IPS-18c (cell line): Measurements from ENCODE around the gene LIN7A.
A peak's percentile ranks its signal among the peaks of the same experiment; 100 is the strongest.

Experiments
- H3K4me3 ChIP-seq: 2 replicates; pipeline ENCODE4 v1.7.0; 2013; ENCODE audit warnings: low read depth, mild to moderate bottlenecking, low read length, moderate library complexity; ENCODE audit not compliant: insufficient read depth
- H3K9me3 ChIP-seq: one replicate; pipeline ENCODE4 v1.6.1; 2013; ENCODE audit warnings: mild to moderate bottlenecking, low read length, moderate library complexity; ENCODE audit not compliant: control insufficient read depth, insufficient read depth

The LIN7A gene

GRCh38 chr12:80937391-80938238 is at the start of gene LIN7A:
TSS of gene LIN7A (minus strand) at chr12:80937934. CDS start at chr12:80937722, 212 bp downstream.
- Histone ChIP-seq H3K9me3 (no peaks in the 10 kb centered on the region), H3K4me3 (peak within 1 kb of the TSS; percentile 82)

- no peaks in the 10 kb centered on the region for H3K9me3 ChIP-seq
- H3K4me3 ChIP-seq, result no peak overlapping the region
Observed at GRCh38 chr12:80986224-80986623, 48.5 kb upstream of the LIN7A start.

GRCh38 chr12:80979816-80980215 is 42.1 kb upstream of the LIN7A start:
- no peak overlapping the region for H3K4me3 ChIP-seq
- H3K9me3 ChIP-seq, result no peaks in the 10 kb centered on the region

GRCh38 chr12:80979251-80979650 is 41.5 kb upstream of the LIN7A start:
- H3K4me3 ChIP-seq, result no peak overlapping the region
- no peaks in the 10 kb centered on the region for H3K9me3 ChIP-seq

- Histone ChIP-seq H3K9me3 (no peaks in the 10 kb centered on the region), H3K4me3 (no peak overlapping the region)
Observed at GRCh38 chr12:80977346-80977745, 39.6 kb upstream of the LIN7A start.

GRCh38 chr12:80968326-80968725 is 30.6 kb upstream of the LIN7A start:
- no peaks in the 10 kb centered on the region for H3K9me3 ChIP-seq
- H3K4me3 ChIP-seq, result no peak overlapping the region

- no peak overlapping the region for H3K4me3 ChIP-seq
- H3K9me3 ChIP-seq, result no peaks in the 10 kb centered on the region
Observed at GRCh38 chr12:80967565-80967964, 29.8 kb upstream of the LIN7A start.

GRCh38 chr12:80966001-80966400 is 28.3 kb upstream of the LIN7A start:
- Histone ChIP-seq H3K4me3 (no peak overlapping the region), H3K9me3 (no peaks in the 10 kb centered on the region)

GRCh38 chr12:80958162-80958561 is 20.4 kb upstream of the LIN7A start:
- peaks cover 2% of the 10 kb centered on the region for H3K9me3 ChIP-seq
- no peak overlapping the region for H3K4me3 ChIP-seq

- Histone ChIP-seq H3K9me3 (peaks cover 2% of the 10 kb centered on the region), H3K4me3 (no peak overlapping the region)
Observed at GRCh38 chr12:80954857-80955520, 17.3 kb upstream of the LIN7A start.

- Histone ChIP-seq H3K4me3 (no peak overlapping the region), H3K9me3 (no peaks in the 10 kb centered on the region)
Observed at GRCh38 chr12:80952443-80952842, 14.7 kb upstream of the LIN7A start.

GRCh38 chr12:80946591-80946990 is 8.9 kb upstream of the LIN7A start:
- no peak overlapping the region for H3K4me3 ChIP-seq
- H3K9me3 ChIP-seq, result no peaks in the 10 kb centered on the region

GRCh38 chr12:80943338-80943737 is 5.6 kb upstream of the LIN7A start:
- Histone ChIP-seq H3K4me3 (no peak overlapping the region), H3K9me3 (no peaks in the 10 kb centered on the region)

- Histone ChIP-seq H3K4me3 (no peak overlapping the region), H3K9me3 (no peaks in the 10 kb centered on the region)
Observed at GRCh38 chr12:80941916-80942315, 4.2 kb upstream of the LIN7A start.

- no peaks in the 10 kb centered on the region for H3K9me3 ChIP-seq
- no peak overlapping the region for H3K4me3 ChIP-seq
Observed at GRCh38 chr12:80939231-80939950, 1.7 kb upstream of the LIN7A start.

- Histone ChIP-seq H3K9me3 (no peaks in the 10 kb centered on the region), H3K4me3 (peak overlapping the region; percentile 82; the same call in 1 of the 2 replicates)
Observed at GRCh38 chr12:80938397-80938796, 663 bp upstream of the LIN7A start.

- no peaks in the 10 kb centered on the region for H3K9me3 ChIP-seq
- peak overlapping the region; percentile 82 for H3K4me3 ChIP-seq
Observed at GRCh38 chr12:80936642-80937390, 918 bp downstream of the LIN7A start.
